HepG2 (cell line): ENCODE results near the gene ANKRD37. TPM values are rescaled to one million over a fixed set of nuclear protein-coding genes. Genes with fewer than 3 reads are reported as not detected.
A peak's percentile ranks its signal among the peaks of the same experiment; 100 is the strongest.

Source experiments
- AGO1 ChIP-seq: fragments of 200-400 bp; formaldehyde crosslinking; IDR thresholded peaks from 2 replicates; pipeline ENCODE4 v1.6.1; 2017; ENCODE audit warnings: mild to moderate bottlenecking, low read depth, low read length, moderate library complexity; ENCODE audit not compliant: poor library complexity, severe bottlenecking
- ARID5B ChIP-seq: IDR thresholded peaks from 2 replicates; pipeline ENCODE4 v1.4.0; 2020; ENCODE audit warnings: mild to moderate bottlenecking, missing genetic modification reagents
- ARNT ChIP-seq: fragments of 450-650 bp; IDR thresholded peaks from 2 replicates; pipeline ENCODE4 v1.6.1; 2017
- CSRNP2 ChIP-seq: sonication (generic); formaldehyde crosslinking; conservative IDR thresholded peaks from 2 replicates; pipeline ENCODE4 v1.8.0; 2022; ENCODE audit warnings: low read depth, missing genetic modification reagents
- FOXK1 ChIP-seq: sonication (generic); formaldehyde crosslinking; IDR thresholded peaks from 2 replicates; pipeline ENCODE4 v1.4.0; 2020; ENCODE audit warnings: low read depth, missing genetic modification reagents, borderline replicate concordance
- HNRNPL ChIP-seq: fragments of 200-400 bp; formaldehyde crosslinking; IDR thresholded peaks from 2 replicates; pipeline ENCODE4 v1.6.1; 2017; ENCODE audit warnings: mild to moderate bottlenecking, low read depth, low read length
- MAFF ChIP-seq: IDR thresholded peaks from 2 replicates; pipeline ENCODE4 v1.6.1; 2011; ENCODE audit warnings: low read depth, low read length, improper control_type of control experiment
- MXD4 ChIP-seq: IDR thresholded peaks from 2 replicates; pipeline ENCODE4 v1.6.1; 2016; ENCODE audit warnings: mild to moderate bottlenecking, missing biosample characterization, missing genetic modification reagents
- NCOA5 ChIP-seq: sonication (generic); formaldehyde crosslinking; IDR thresholded peaks from 2 replicates; pipeline ENCODE4 v1.4.0; 2020; ENCODE audit warnings: missing genetic modification reagents
- PLSCR1 ChIP-seq: sonication (generic); formaldehyde crosslinking; IDR thresholded peaks from 2 replicates; pipeline ENCODE4 v1.5.0; 2020; ENCODE audit warnings: missing genetic modification reagents, mild to moderate bottlenecking, borderline replicate concordance
- RCOR2 ChIP-seq: IDR thresholded peaks from 2 replicates; pipeline ENCODE4 v1.6.1; 2016; ENCODE audit warnings: missing biosample characterization, missing genetic modification reagents
- RFXANK ChIP-seq: IDR thresholded peaks from 2 replicates; pipeline ENCODE4 v1.6.1; 2016
- SMAD3 ChIP-seq: sonication (generic); formaldehyde crosslinking; IDR thresholded peaks from 2 replicates; pipeline ENCODE4 v1.4.0; 2020; ENCODE audit warnings: missing genetic modification reagents
- SNAPC2 ChIP-seq: sonication (generic); formaldehyde crosslinking; IDR thresholded peaks from 2 replicates; pipeline ENCODE4 v1.8.1; 2022; ENCODE audit warnings: mild to moderate bottlenecking, missing genetic modification reagents
- TFAP4 ChIP-seq: sonication (generic); IDR thresholded peaks from 2 replicates; pipeline ENCODE4 v1.6.1; 2016; ENCODE audit warnings: low read depth, borderline replicate concordance
- ZFP41 ChIP-seq: sonication (generic); formaldehyde crosslinking; IDR thresholded peaks from 2 replicates; pipeline ENCODE4 v1.4.0; 2020; ENCODE audit warnings: mild to moderate bottlenecking, missing genetic modification reagents, borderline replicate concordance
- ZNF329 ChIP-seq: sonication (generic); formaldehyde crosslinking; IDR thresholded peaks from 2 replicates; pipeline ENCODE4 v1.9.0; 2021; ENCODE audit warnings: low read depth, mild to moderate bottlenecking, missing genetic modification reagents
- ZNF367 ChIP-seq: sonication (generic); formaldehyde crosslinking; IDR thresholded peaks from 2 replicates; pipeline ENCODE4 v1.4.0; 2020; ENCODE audit warnings: missing genetic modification reagents, borderline replicate concordance
- ZNF672 ChIP-seq: sonication (generic); formaldehyde crosslinking; IDR thresholded peaks from 2 replicates; pipeline ENCODE4 v1.8.1; 2022; ENCODE audit warnings: missing genetic modification reagents
- ZNF691 ChIP-seq: sonication (generic); formaldehyde crosslinking; IDR thresholded peaks from 2 replicates; pipeline ENCODE4 v1.4.0; 2020; ENCODE audit warnings: missing genetic modification reagents, low read depth, mild to moderate bottlenecking, borderline replicate concordance
- polyA plus RNA-seq, 8 experiments: library from polyadenylated mRNA; depleted of rRNA in 3 of 8; stranded (reverse) in 7 of 8; unstranded in 1 of 8; fragments of >200 nt; fragmentation: Illumina TruSeq in 4 of 8; extraction: Trizol in 4 of 8; gene quantifications; 2 replicates each; pipeline versions ENCODE4 v1.2.1 to v1.2.3, GENCODE V29; 2011 to 2016; ENCODE audit warnings: low read depth in 4 of 8, missing spikeins in 1 of 8, mixed read lengths in 1 of 8; ENCODE audit not compliant: insufficient read depth in 1 of 8
- total RNA-seq, 5 experiments: library from RNA; depleted of rRNA; stranded (reverse); fragments of >200 nt; fragmentation: Illumina TruSeq; extraction: Trizol; gene quantifications; 2 replicates each; pipeline ENCODE4 v1.2.3, GENCODE V29; 2016; ENCODE audit warnings: low read depth in 1 of 5

ANKRD37 gene
- total and polyA plus RNA-seq, 2 of the 13 experiments (the other 11 are each of a cell fraction or from before 2014, with no cell fraction given), result 2.2 to 51.4 TPM

- peak; percentile 73; the same call in 1 of the 2 replicates for TF ChIP-seq ARID5B (CRISPR knock-in tag)
- no peak; the same call in 1 of the 2 replicates for TF ChIP-seq TFAP4
- peak; percentile 94 for TF ChIP-seq ZFP41
- peak; percentile 98 for TF ChIP-seq FOXK1
- TF ChIP-seq PLSCR1, result 0 out of 2 replicates have a peak, but pooled peaks have one; percentile 64
- 0 out of 2 replicates have a peak, but pooled peaks have one; percentile 8 for TF ChIP-seq ZNF672 (CRISPR knock-in tag)
- TF ChIP-seq MXD4, result peak; percentile 96
- no peak for TF ChIP-seq HNRNPL
- TF ChIP-seq NCOA5 (CRISPR knock-in tag), result no peak
- TF ChIP-seq RCOR2 (CRISPR knock-in tag), result 0 out of 2 replicates have a peak, but pooled peaks have one; percentile 12
- TF ChIP-seq AGO1, result peak; percentile 29
- peak; percentile 84; the same call in 1 of the 2 replicates for TF ChIP-seq RFXANK
- TF ChIP-seq SNAPC2 (CRISPR knock-in tag), result peak; percentile 93
- TF ChIP-seq ZNF329 (CRISPR knock-in tag), result peak; percentile 66; the same call in 1 of the 2 replicates
- peak; percentile 100 for TF ChIP-seq ARNT
- peak; percentile 94 for TF ChIP-seq ZNF367 (CRISPR knock-in tag)
- no peak for TF ChIP-seq MAFF
- no peak for TF ChIP-seq CSRNP2 (CRISPR knock-in tag)
- peak; percentile 26; the same call in 1 of the 2 replicates for TF ChIP-seq SMAD3 (CRISPR knock-in tag)
- TF ChIP-seq ZNF691 (CRISPR knock-in tag), result 0 out of 2 replicates have a peak, but pooled peaks have one; percentile 13
Measured at GRCh38 chr4:185395956-185396723, 501 bp upstream of the ANKRD37 start (continued).
